RWPE1 (cell line): ENCODE results near the gene USP2.
"Not testable (repeated sequence)": the region's sequence is repeated elsewhere in the genome, so short reads cannot be mapped to it uniquely, and the experiment has no call there.

ENCODE experiments used
- CTCF ChIA-PET: fragments of 350-600 bp; sonication (Branson Sonifier 250); formaldehyde crosslinking; extraction: SDS; loops from one replicate; lab custom pipeline; 2021; lab: Yijun Ruan, JAX
- POLR2A ChIA-PET: fragments of 400-600 bp; formaldehyde crosslinking; extraction: SDS; loops from one replicate; lab custom pipeline; 2020; ENCODE audit warnings: antibody characterized with exemption; ENCODE audit not compliant: low non-redundant PET; lab: Yijun Ruan, JAX
- DNase-seq: peaks from one replicate; pipeline ENCODE4 v3.0.0; 2012; ENCODE audit warnings: low spot score
- H3K27ac ChIP-seq: fragments of 450-650 bp; 2 replicates; pipeline ENCODE4 v1.5.1; 2017
- CTCF ChIP-seq: fragments of 450-650 bp; conservative IDR thresholded peaks from 2 replicates; pipeline ENCODE4 v1.5.1; 2017; ENCODE audit warnings: low read depth, mild to moderate bottlenecking

Gene USP2

GRCh38 chr11:119389611-119390254, 8.2 kb upstream of the USP2 start:
- ChIA-PET POLR2A (no interaction called here), CTCF (interaction anchor here (0.5 to 1.6 kb wide), 3 partner anchors 42 to 85 kb away, joined by 3 read pairs; no protein-coding TSS in a partner anchor)
- TF ChIP-seq CTCF, result peak; percentile 25
- DNase-seq, result no peak
- H3K27ac ChIP-seq, result no peak overlapping the region

- ChIA-PET CTCF (no interaction called here), POLR2A (no interaction called here)
- no peak overlapping the region for H3K27ac ChIP-seq
- no peak for TF ChIP-seq CTCF
- DNase-seq, result no peak
Observed at GRCh38 chr11:119388103-119388502, 6.6 kb upstream of the USP2 start.

- H3K27ac ChIP-seq, result no peak overlapping the region
- DNase-seq, result no peak
- ChIA-PET POLR2A (no interaction called here), CTCF (interaction anchor here (0.7 to 1.3 kb wide), 4 partner anchors 15 to 86 kb away, joined by 4 to 5 read pairs (median 4); no protein-coding TSS in a partner anchor)
- TF ChIP-seq CTCF, result no peak
Observed at GRCh38 chr11:119384332-119384731, 2.8 kb upstream of the USP2 start.

- not testable (repeated sequence) for H3K27ac ChIP-seq, DNase-seq
- CTCF ChIA-PET, result interaction anchor here (0.6 to 3.9 kb wide), 4 partner anchors 21 to 735 kb away, joined by 3 to 21 read pairs (median 16); no protein-coding TSS in a partner anchor
- POLR2A ChIA-PET, result interaction anchor here (0.6 kb wide), 1 partner anchor 47 kb away, joined by 5 read pairs; no protein-coding TSS in a partner anchor
Observed at GRCh38 chr11:119382513-119382912, 1.0 kb upstream of the USP2 start.

- ChIA-PET POLR2A (interaction anchor here (0.6 kb wide), 1 partner anchor 47 kb away, joined by 5 read pairs; no protein-coding TSS in a partner anchor), CTCF (interaction anchor here (0.6 to 3.9 kb wide), 5 partner anchors 20 to 736 kb away, joined by 3 to 21 read pairs (median 14); no protein-coding TSS in a partner anchor)
- TF ChIP-seq CTCF, result no peak
- H3K27ac ChIP-seq, result no peak overlapping the region
- DNase-seq, result no peak
Observed at GRCh38 chr11:119382101-119382500, 611 bp upstream of the USP2 start.

GRCh38 chr11:119380827-119381180, 686 bp downstream of the USP2 start:
- ChIA-PET POLR2A (no interaction called here), CTCF (interaction anchor here (0.6 to 3.9 kb wide), 19 partner anchors 9 to 809 kb away, joined by 3 to 21 read pairs (median 4); partner anchors contain the start of gene C1QTNF5)
- H3K27ac ChIP-seq, result peak overlapping the region; percentile 53
- TF ChIP-seq CTCF, result no peak
- no peak for DNase-seq
